AG09319 (cell line): Measurements from ENCODE around the gene AIF1.
"Not testable (repeated sequence)": the region's sequence is repeated elsewhere in the genome, so short reads cannot be mapped to it uniquely, and the experiment has no call there.

Experiments used
- DNase-seq: peaks from one replicate; pipeline ENCODE4 v3.0.0-alpha.2; 2010; ENCODE audit warnings: low read depth; ENCODE audit errors: extremely low read depth
- TF ChIP-seq, protein P1 (sequence below): IDR thresholded peaks from 2 replicates; pipeline ENCODE4 v1.5.1; 2011; ENCODE audit warnings: low read depth, mild to moderate bottlenecking, inconsistent platforms, low read length, moderate library complexity

The AIF1 gene

DNA sequence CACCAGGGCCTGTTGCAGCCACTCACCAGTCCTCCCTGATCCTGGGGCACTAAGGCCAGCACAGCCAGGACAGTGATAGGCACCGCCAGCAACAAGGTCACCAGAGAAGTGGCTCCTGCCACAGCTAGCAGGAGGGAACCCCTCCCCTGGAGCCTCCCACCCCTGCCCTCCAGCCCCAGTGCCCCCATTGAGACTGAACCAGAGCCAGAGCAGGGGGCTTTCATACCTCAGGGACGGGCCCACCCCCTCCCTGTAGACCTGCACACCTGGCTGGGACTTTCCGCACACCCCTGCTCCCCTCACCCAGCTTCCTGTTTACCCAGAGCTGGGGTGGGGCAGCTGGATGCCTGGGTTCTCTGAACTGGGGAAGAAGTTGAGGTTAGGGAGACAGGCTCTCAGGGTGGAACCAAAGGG lies 32.8 kb upstream of the AIF1 start, which contains the start of gene LTB:
LTB (minus strand) TSS at position 195 of the 414 bp plus-strand sequence; CDS start at position 188, 7 bp downstream.
- no peak for DNase-seq
- TF ChIP-seq, protein P1, sequence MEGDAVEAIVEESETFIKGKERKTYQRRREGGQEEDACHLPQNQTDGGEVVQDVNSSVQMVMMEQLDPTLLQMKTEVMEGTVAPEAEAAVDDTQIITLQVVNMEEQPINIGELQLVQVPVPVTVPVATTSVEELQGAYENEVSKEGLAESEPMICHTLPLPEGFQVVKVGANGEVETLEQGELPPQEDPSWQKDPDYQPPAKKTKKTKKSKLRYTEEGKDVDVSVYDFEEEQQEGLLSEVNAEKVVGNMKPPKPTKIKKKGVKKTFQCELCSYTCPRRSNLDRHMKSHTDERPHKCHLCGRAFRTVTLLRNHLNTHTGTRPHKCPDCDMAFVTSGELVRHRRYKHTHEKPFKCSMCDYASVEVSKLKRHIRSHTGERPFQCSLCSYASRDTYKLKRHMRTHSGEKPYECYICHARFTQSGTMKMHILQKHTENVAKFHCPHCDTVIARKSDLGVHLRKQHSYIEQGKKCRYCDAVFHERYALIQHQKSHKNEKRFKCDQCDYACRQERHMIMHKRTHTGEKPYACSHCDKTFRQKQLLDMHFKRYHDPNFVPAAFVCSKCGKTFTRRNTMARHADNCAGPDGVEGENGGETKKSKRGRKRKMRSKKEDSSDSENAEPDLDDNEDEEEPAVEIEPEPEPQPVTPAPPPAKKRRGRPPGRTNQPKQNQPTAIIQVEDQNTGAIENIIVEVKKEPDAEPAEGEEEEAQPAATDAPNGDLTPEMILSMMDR: no peak

DNA sequence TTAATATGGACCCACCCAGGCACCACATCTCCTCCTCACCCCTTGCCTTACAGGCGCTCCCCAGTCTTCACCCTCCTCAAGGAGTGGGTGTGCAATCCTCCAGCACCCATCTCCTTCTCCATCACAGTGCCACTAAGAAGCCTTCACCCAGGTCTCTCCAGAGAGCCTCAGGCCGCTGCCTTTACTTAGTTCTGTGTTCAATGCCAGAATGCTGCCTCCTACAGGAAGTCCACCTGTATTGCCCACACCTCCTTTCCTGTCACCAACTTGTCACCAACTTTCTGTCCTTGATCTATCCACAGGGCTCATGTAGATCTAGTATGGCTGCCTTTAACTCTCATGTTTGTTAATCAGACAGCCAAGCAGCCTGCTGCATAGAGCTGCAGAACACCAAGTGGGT lies 29.5 kb upstream of the AIF1 start:
- TF ChIP-seq, protein P1: peak; percentile 11
- no peak for DNase-seq

DNA sequence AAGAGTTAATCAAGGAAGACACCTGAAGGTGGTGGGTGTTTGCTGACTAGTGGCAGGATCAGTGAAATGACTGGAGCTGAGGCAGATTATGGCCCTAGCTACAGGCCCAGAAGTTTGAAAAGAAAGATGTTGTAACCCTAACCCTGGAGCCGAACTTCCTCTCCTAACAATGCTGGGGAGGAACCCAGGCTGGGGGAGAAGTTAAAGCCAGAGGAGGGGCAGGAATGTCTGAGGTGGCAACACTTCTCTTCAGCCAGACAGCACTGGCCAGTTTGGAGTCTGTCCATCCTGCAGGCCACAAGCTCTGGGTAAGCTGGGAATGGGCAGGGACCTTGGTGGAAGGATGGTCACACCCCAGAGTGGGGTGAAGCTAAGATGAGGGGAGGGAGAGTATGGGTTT lies 29.0 kb upstream of the AIF1 start, which contains the start of gene LST1:
LST1 (plus strand) TSS at position 270 of the 400 bp plus-strand sequence. CDS start 1,023 bp downstream, outside the sequence.
- no peak for DNase-seq
- TF ChIP-seq, protein P1: no peak

DNA sequence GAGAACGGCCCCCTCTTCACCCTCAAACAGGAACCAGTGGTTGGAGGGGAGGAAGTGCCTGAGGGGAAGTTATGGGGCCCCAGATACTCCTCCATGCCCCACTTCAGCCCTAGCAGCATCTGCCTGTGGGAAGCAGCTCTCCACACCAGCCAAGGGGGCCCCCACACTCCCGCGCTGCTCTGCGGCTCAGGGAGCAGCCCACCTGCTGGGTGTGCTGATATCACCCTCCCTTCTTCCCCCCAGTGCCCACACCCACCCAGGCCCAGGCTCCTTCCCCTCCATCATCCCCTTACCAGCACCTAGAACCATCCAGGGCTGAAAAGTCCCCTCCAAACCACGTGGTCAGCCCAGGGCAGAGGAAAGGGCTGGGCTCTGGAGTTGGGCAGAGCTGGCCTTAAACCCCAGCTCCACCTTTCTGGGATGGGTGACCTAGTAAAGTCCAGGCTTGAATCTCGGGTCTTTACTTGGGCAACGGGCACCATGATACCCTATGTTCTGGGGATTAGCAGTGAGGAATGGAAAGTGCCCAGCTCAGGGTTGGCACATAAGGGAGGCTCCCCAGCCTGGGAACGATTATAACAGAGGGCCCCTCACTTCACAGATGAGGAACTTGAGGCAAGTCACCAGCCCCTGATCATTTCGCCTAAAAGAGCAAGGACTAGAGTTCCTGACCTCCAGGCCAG lies 28.3 kb upstream of the AIF1 start:
- TF ChIP-seq, protein P1: no peak

DNA sequence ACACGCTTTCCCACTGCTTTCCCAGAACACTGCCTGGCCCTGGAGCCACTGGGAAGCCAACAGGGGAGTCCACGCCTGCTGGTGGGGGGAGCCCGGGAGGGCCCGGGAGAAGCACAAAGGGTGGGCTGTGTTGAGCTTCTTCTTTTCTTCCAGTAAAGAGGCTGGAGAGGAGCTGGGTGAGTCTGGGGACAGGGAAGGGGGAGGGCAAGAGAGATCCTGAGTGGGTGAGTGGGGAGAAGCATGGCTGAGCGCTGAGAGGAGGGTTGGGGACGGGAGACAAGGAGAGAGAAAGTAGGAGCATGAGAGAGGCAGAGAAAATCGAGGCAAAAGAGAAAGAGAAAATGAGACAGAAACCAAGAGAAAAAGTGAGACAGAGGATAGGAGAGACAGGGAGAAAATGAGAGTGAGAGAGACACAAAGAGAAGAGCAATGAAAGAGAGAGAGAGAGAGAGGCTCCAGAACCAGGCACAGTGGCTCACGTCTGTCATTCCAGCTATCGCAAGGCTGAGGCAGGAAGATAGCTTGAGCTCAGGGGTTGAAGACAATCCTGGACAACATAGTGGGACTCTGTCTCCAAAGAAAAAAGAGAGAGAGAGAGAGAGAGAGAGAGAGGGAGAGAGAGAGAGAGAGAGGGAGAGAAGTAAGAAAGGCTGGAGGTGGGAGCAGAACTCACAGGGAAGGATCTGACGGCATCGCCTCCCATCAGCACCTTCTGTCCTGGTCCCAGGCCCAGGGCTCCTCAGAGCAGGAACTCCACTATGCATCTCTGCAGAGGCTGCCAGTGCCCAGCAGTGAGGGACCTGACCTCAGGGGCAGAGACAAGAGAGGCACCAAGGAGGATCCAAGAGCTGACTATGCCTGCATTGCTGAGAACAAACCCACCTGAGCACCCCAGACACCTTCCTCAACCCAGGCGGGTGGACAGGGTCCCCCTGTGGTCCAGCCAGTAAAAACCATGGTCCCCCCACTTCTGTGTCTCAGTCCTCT lies 26.9 kb upstream of the AIF1 start:
- TF ChIP-seq, protein P1: no peak

More for the DNA sequence above, 28.3 kb upstream of the AIF1 start:
- DNase-seq: no peak

DNA sequence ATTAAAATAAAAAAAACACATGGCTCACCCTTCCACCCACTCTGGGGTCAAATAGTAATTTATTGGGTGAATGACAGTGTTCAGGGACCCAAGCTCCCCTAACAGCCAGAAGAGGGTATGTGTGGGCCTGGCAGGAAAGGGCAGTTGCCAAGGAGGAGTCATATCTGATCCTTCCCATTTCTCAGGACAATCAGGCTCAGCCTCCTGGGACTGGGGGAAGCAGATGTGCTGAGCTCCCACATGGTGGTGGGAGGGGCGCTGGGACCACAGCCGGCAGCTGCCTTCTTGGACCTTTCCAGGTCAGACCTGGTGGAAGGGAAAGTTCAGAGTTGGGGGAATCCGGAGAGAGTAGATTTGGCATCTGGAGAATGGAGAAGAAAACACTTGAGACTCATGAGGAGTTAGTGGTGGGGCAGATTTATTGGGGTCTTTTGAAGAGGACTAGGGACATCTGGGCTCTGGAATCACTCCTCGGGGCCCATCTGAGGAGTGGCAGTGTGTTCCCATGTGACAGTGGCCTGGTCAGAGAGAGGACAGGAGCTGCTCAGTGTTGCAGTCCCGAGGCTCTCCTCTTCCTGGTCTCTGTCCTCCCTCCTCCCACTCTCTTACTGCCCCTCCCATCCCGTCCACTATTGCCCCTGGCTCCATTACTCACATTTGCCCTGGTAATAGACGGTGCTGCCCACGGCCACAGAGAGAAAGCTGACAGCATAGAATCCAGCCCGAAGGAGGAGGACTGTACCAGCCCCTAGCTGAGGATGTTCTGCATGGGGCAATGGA lies 26.0 kb upstream of the AIF1 start:
- TF ChIP-seq, protein P1: no peak
- DNase-seq: no peak

More for the DNA sequence above, 26.9 kb upstream of the AIF1 start:
- no peak for DNase-seq

DNA sequence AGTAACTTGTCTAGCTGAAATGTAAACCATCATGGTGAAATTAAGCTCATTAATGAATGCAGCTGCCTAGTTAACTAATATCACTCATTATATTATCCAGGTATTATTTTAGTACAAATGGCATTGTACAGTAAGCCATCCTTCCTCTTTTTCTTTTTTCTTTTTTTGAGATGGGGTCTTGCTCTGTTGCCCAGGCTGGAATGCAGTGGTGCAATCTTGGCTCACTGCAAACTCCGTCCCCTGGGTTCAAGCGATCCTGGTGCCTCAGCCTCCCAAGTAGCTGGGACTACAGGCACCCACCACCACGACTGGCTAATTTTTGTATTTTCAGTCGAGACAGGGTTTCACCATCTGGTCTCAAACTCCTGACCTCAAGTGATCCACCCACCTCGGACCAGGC lies 24.3 kb upstream of the AIF1 start:
- DNase-seq: not testable (repeated sequence)
